Ovary (tissue), 9 donors: ENCODE data around the gene CST11. TPM values are rescaled to one million over a fixed set of nuclear protein-coding genes. Genes with fewer than 3 reads are reported as not detected.

Experiments used
- DNase-seq, 5 donors: peaks; one replicate each; pipeline ENCODE4 v3.0.0-alpha.2; 2019 to 2020
- H3K27ac ChIP-seq, 2 donors: fragments of 200-600 bp; one replicate each; pipeline versions ENCODE4 v1.5.1 to v1.8.0; 2019 to 2022
- H3K27me3 ChIP-seq: fragments of 200-600 bp; one replicate; pipeline ENCODE4 v1.8.0; 2022
- H3K36me3 ChIP-seq: fragments of 200-600 bp; sonication (generic); one replicate; pipeline ENCODE4 v1.5.1; 2019
- H3K4me1 ChIP-seq: one replicate; pipeline ENCODE4 v1.8.1; 2013; ENCODE audit warnings: mild to moderate bottlenecking, moderate library complexity; ENCODE audit not compliant: insufficient read depth
- H3K4me3 ChIP-seq: fragments of 200-600 bp; sonication (generic); one replicate; pipeline ENCODE4 v1.5.1; 2017
- H3K9me3 ChIP-seq, 2 donors: fragments of 200-600 bp in 1 of 2; sonication (generic) in 1 of 2; one replicate each; pipeline versions ENCODE4 v1.5.1 to v1.8.1; 2013 to 2019; ENCODE audit warnings: mild to moderate bottlenecking in 1 of 2, moderate library complexity in 1 of 2
- EP300 ChIP-seq: sonication (generic); formaldehyde crosslinking; IDR thresholded peaks from one replicate; pipeline ENCODE4 v1.6.1; 2017; ENCODE audit warnings: antibody characterized with exemption
- POLR2A ChIP-seq: fragments of 450-650 bp; IDR thresholded peaks from one replicate; pipeline ENCODE4 v1.6.1; 2017; ENCODE audit warnings: antibody characterized with exemption, mild to moderate bottlenecking, moderate library complexity
- WGBS, 3 donors: extraction: QIAGEN DNeasy Blood & Tissue Kit in 1 of 3; methylation state at CpG; one replicate each; pipeline versions ENCODE4 v1.1.5 to v1.1.7; 2013 to 2017; 5-methylcytosine and 5-hydroxymethylcytosine counted together
- intact Hi-C, 4 donors: fragments of 100-400 bp; cut with DNase I; formaldehyde crosslinking; loops; one replicate each; pipeline versions ENCODE4 v1.11.0 to v1.15.1; 2022 to 2023
- polyA plus RNA-seq, 2 donors: library from polyadenylated mRNA; stranded (reverse); fragments of 200-250 nt in 1 of 2; fragments of 350-450 nt in 1 of 2; fragmentation: Illumina TruSeq in 1 of 2; extraction: RNeasy Lipid Tissue Mini Kit (QIAGEN cat#74804) in 1 of 2; gene quantifications; one replicate each; pipeline ENCODE4 v1.2.3, GENCODE V29; 2013 to 2014
- total RNA-seq, 7 donors: library from RNA; depleted of rRNA in 2 of 7; stranded (reverse); fragments of >200 nt in 2 of 7; fragmentation: NEBNext Ultra II Directional in 3 of 7; extraction: Animal tissue kit (Norgen Biotek cat#: 25700) in 3 of 7; gene quantifications; one replicate each; pipeline versions ENCODE4 v1.1.0 to v1.2.4, GENCODE V29; 2016 to 2023
- TF ChIP-seq, protein P1 (sequence below), 3 donors: fragments of 450-650 bp in 2 of 3; fragments of 200-600 bp in 1 of 3; IDR thresholded peaks; one replicate each; pipeline versions ENCODE4 v1.5.1 to v1.8.0; 2016 to 2022; ENCODE audit warnings: antibody characterized with exemption in 3 of 3, mild to moderate bottlenecking in 1 of 3
- donor health status: DM: no; HTN: no; CAD: no; lungs with moderate emphysema.
- donor health status: DM: no; HTN: no; CAD: no.
- donor health status: Bipolar disorder and iron deficiency.
- donor health status: DM: yes; HTN: yes; CAD: no.
- donor health status: DM: no; HTN: no; CAD: no.
- donor health status: DM: yes; HTN: yes; CAD: no.

The CST11 gene
- total and polyA plus RNA-seq, 9 donors: not detected

DNA sequence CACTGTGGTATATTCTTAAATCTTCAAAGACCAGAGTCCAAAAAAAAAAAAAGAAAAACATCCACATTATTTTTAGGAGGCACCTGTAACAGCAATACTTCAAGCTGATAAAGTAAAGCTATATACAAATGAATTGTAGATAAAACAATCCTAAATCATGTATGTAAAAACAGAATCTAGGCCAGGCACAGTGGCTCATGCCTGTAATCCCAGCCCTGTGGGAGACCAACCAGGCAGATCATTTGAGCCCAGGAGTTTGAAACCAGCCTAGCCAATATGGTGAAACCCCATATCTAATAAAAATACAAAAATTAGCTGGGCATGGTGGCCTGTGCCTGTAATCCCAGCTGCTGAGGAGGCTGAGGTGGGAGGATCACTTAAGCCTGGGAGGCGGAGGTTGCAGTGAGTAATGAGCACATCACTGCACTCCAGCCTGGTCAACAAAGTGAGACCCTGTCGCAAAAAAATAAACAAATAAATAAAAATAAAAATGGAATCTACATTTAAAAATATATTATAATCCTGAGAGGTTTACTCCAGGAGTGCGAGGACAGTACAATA is 38.7 kb downstream of the CST11 start:
- Histone ChIP-seq H3K36me3 (no peaks in the 10 kb centered on the region), H3K27ac (no peak overlapping the region), H3K4me1 (peaks cover 11% of the 10 kb centered on the region), H3K4me3 (no peak overlapping the region), H3K27me3 (no peaks in the 10 kb centered on the region), H3K9me3 (no peaks in the 10 kb centered on the region)
- WGBS, 3 donors: 83 to 96% (median 96%) methylated on average over 3 of the region's 3 CpGs
- DNase-seq: no peak
- intact Hi-C loops: loop anchor here in 1 of 4 donors (10.0 kb wide), 1 partner anchor 59 kb away; the partner anchor contains the start of gene NXT1
- no peak for TF ChIP-seq EP300

DNA sequence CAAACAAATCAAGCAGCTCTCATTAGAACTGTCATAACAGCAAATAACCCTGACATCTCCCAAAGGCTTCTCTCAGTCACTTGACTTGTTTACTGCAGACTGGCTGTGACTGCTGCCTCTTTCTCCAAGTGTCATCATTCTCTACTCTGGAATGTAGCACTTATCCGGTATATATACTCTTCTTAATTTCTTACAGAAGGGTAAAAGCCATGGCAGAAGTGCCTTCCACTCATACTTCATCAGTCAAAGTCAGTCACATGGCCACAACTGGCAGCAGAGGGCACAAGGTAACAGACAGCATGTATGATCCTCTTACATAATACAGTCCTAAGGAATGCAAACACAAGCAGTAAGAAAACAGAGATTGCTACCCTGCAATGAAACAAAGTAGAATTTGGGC is 40.6 kb downstream of the CST11 start:
- TF ChIP-seq EP300 (no peak), POLR2A (no peak)
- H3K4me3 ChIP-seq: no peak overlapping the region
- WGBS, 3 donors: 42 to 57% (median 46%) methylated on average over 1 of the region's 1 CpG
- intact Hi-C loops: loop anchor here in 1 of 4 donors (10.0 kb wide), 1 partner anchor 57 kb away; the partner anchor contains the start of gene NXT1
- no peaks in the 10 kb centered on the region for H3K27me3 ChIP-seq
- no peak overlapping the region for H3K27ac ChIP-seq
- H3K36me3 ChIP-seq: no peaks in the 10 kb centered on the region
- peaks cover 12% of the 10 kb centered on the region for H3K4me1 ChIP-seq
- DNase-seq: no peak
- no peaks in the 10 kb centered on the region for H3K9me3 ChIP-seq

GRCh38 chr20:23410916-23411695 is 41.6 kb downstream of the CST11 start:
- no peaks in the 10 kb centered on the region for H3K27me3 ChIP-seq
- H3K9me3 ChIP-seq: no peaks in the 10 kb centered on the region
- H3K36me3 ChIP-seq: no peaks in the 10 kb centered on the region
- DNase-seq: no peak
- peaks cover 12% of the 10 kb centered on the region for H3K4me1 ChIP-seq
- TF ChIP-seq POLR2A (no peak), EP300 (no peak)
- TF ChIP-seq, protein P1, sequence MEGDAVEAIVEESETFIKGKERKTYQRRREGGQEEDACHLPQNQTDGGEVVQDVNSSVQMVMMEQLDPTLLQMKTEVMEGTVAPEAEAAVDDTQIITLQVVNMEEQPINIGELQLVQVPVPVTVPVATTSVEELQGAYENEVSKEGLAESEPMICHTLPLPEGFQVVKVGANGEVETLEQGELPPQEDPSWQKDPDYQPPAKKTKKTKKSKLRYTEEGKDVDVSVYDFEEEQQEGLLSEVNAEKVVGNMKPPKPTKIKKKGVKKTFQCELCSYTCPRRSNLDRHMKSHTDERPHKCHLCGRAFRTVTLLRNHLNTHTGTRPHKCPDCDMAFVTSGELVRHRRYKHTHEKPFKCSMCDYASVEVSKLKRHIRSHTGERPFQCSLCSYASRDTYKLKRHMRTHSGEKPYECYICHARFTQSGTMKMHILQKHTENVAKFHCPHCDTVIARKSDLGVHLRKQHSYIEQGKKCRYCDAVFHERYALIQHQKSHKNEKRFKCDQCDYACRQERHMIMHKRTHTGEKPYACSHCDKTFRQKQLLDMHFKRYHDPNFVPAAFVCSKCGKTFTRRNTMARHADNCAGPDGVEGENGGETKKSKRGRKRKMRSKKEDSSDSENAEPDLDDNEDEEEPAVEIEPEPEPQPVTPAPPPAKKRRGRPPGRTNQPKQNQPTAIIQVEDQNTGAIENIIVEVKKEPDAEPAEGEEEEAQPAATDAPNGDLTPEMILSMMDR (IDR thresholded peaks at IDR 0.05): no peak
- H3K4me3 ChIP-seq: no peak overlapping the region
- 86 to 90% (median 89%) methylated on average over 3 of the region's 3 CpGs for whole genome bisulfite sequencing, 3 donors
- intact Hi-C loops: loop anchor here in 1 of 4 donors (10.0 kb wide), 1 partner anchor 56 kb away; the partner anchor contains the start of gene NXT1
- no peak overlapping the region for H3K27ac ChIP-seq

GRCh38 chr20:23409800-23410199 is 42.9 kb downstream of the CST11 start:
- no peak for TF ChIP-seq POLR2A
- TF ChIP-seq EP300: no peak
- TF ChIP-seq, protein P1 (IDR thresholded peaks at IDR 0.05): no peak
- Histone ChIP-seq H3K9me3 (no peaks in the 10 kb centered on the region), H3K27me3 (no peaks in the 10 kb centered on the region), H3K4me3 (no peak overlapping the region), H3K27ac (peak overlapping the region in 1 of 2 donors; percentile 45), H3K36me3 (no peaks in the 10 kb centered on the region), H3K4me1 (peaks cover 10% of the 10 kb centered on the region)
- no peak for DNase-seq
- intact Hi-C loops: loop anchor here in 2 of 4 donors (5.0 to 10.0 kb wide), 2 partner anchors 47 to 55 kb away; partner anchors contain the start of genes GZF1 (in 1 of the 2) and NXT1 (in 1 of the 2)
- 54 to 72% (median 69%) methylated on average over 3 of the region's 3 CpGs for WGBS, 3 donors

DNA sequence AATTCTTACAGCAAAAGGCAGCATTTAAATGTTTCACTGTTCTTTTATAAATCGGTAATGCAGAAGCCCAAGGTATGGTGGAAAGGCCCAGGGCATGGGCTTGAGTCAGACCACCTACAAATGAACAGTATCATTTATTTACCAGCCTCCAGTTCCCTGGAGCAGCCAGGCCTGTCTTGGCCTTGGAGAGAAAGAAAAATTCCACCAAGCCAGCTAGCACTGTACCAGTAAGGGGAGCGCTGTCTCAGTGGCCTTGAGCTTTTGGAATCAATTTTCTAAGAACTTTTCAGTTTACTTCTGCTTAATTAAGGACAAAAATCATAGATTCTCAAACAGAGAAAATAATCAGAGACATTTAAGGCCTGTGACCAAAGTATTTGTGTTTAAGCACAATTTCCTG is 43.7 kb downstream of the CST11 start:
- no peaks in the 10 kb centered on the region for H3K36me3 ChIP-seq
- intact Hi-C loops: loop anchor here in 1 of 4 donors (5.0 kb wide), 1 partner anchor 47 kb away; the partner anchor contains the start of gene GZF1
- peaks cover 12% of the 10 kb centered on the region for H3K4me1 ChIP-seq
- H3K27ac ChIP-seq: peak overlapping the region in 1 of 2 donors; percentile 45
- peak in 1 of 5 donors; percentile 31 for DNase-seq
- H3K4me3 ChIP-seq: no peak overlapping the region
- H3K27me3 ChIP-seq: no peaks in the 10 kb centered on the region
- H3K9me3 ChIP-seq: no peaks in the 10 kb centered on the region
- 13 to 49% (median 23%) methylated on average over 2 of the region's 2 CpGs for WGBS, 3 donors
- TF ChIP-seq EP300 (no peak), POLR2A (no peak)
- TF ChIP-seq, protein P1 (IDR thresholded peaks at IDR 0.05): no peak
